ENCODE results near the gene RTBDN. TPM values are rescaled to one million over a fixed set of nuclear protein-coding genes. Genes with fewer than 3 reads are reported as not detected.

The RTBDN gene
- total and polyA plus RNA-seq, 5 donors from 2014 or later: not detected

DNA sequence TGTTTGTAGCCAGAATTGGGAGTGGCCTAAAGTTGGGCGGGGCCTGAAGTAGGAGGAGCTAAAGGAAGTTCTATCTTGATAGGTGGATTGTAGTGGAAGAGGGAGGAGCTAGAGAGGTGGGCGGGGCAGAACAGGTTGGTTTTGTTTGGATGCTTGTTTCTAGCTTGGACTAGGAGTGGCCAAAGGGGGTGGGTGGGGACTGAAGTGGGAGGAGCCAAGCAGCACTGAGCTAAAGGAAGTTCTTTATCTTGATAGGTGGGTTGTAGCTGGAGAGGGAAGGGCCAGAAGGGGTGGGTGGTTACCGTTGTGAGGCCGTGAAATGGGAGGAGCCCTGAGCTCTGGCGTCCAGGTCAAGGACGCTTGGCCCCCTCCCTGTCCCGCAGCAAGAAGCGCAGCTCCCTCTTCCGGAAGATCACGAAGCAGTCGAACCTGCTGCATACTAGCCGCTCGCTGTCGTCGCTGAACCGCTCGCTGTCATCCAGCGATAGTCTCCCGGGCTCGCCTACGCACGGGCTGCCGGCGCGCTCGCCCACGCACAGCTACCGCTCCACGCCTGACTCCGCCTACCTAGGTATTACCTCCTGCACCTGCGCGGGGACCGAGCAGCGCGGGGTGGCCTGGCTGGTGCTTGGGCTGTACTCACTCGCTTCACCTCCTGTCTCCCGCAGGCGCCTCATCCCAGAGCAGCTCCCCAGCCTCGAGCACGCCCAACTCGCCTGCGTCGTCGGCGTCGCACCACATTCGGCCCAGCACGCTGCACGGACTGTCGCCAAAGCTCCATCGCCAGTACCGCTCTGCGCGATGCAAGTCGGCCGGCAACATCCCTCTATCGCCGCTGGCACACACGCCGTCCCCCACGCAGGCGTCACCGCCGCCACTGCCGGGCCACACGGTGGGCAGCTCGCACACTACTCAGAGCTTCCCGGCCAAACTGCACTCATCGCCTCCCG is 38.8 kb upstream of the RTBDN start:
- peak; percentile 44 to 64 (median 55) for DNase-seq
- H3K4me1 Mint-ChIP-seq: peaks cover 0 to 14% (median 3%) of the 10 kb centered on the region in 4 donors
- Histone ChIP-seq H3K9me3 (ENCODE audit: control insufficient read depth in 2 of 2, low read length in 2 of 2) (no peaks in the 10 kb centered on the region), H3K4me1 (ENCODE audit: control insufficient read depth, insufficient read depth, low read length, poor library complexity, severe bottlenecking) (no peaks in the 10 kb centered on the region), H3K27me3 (ENCODE audit: control insufficient read depth, insufficient read depth, low read length) (no peaks in the 10 kb centered on the region), H3K4me3 (ENCODE audit: low read depth, low read length) (no peak overlapping the region), H3K27ac (ENCODE audit: insufficient read depth, low read length, poor library complexity, severe bottlenecking) (peak overlapping the region; percentile 15), H3K36me3 (ENCODE audit: control insufficient read depth, insufficient read depth, low read length) (peaks cover 17% of the 10 kb centered on the region)
- peaks cover 5% of the 10 kb centered on the region for H3K27me3 Mint-ChIP-seq
- no peak overlapping the region for H3K27ac Mint-ChIP-seq
- peaks cover 20% of the 10 kb centered on the region for H3K36me3 Mint-ChIP-seq
- ATAC-seq (ENCODE audit: low read depth in 2 of 2): peak; percentile 44 to 51
- H3K4me3 Mint-ChIP-seq: peak overlapping the region; percentile 3 to 83 (median 43)
- peaks cover 0 to 5% (median 2%) of the 10 kb centered on the region in 7 donors for H3K9me3 Mint-ChIP-seq

DNA sequence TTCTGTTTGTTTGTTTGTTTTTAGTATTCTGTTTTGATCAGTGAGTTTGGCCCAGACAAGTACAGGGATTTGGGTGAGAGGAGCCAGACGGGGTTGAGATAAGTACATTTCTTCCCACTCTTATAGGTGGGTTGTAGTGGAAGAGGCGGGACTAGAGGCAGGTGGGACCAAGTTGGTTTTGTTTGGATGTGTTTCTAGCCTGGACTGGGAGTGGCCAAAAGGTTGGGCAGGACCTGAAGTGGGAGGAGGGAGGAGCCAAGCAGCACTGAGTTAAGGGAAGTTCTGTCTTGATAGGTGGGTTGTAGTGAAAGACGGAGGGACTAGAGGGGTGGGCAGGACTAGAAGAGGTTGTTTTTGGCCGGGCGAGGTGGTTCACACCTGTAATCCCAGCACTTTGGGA is 37.9 kb upstream of the RTBDN start:
- Histone ChIP-seq H3K36me3 (ENCODE audit: control insufficient read depth, insufficient read depth, low read length) (peaks cover 10% of the 10 kb centered on the region), H3K4me1 (ENCODE audit: control insufficient read depth, insufficient read depth, low read length, poor library complexity, severe bottlenecking) (peaks cover 8% of the 10 kb centered on the region), H3K27me3 (ENCODE audit: control insufficient read depth, insufficient read depth, low read length) (no peaks in the 10 kb centered on the region), H3K9me3 (ENCODE audit: control insufficient read depth in 2 of 2, low read length in 2 of 2) (no peaks in the 10 kb centered on the region), H3K27ac (ENCODE audit: insufficient read depth, low read length, poor library complexity, severe bottlenecking) (no peak overlapping the region), H3K4me3 (ENCODE audit: low read depth, low read length) (no peak overlapping the region)
- peaks cover 5% of the 10 kb centered on the region for H3K27me3 Mint-ChIP-seq
- peaks cover 16% of the 10 kb centered on the region for H3K36me3 Mint-ChIP-seq
- DNase-seq: no peak
- peak overlapping the region in 2 of 4 donors; percentile 44 to 83 for H3K4me3 Mint-ChIP-seq
- ATAC-seq (ENCODE audit: low read depth in 2 of 2): no peak
- peaks cover 0 to 5% (median 2%) of the 10 kb centered on the region in 7 donors for H3K9me3 Mint-ChIP-seq
- H3K4me1 Mint-ChIP-seq: peaks cover 0 to 16% (median 3%) of the 10 kb centered on the region in 4 donors
- peak overlapping the region in 1 of 3 donors; percentile 78 for H3K27ac Mint-ChIP-seq

DNA sequence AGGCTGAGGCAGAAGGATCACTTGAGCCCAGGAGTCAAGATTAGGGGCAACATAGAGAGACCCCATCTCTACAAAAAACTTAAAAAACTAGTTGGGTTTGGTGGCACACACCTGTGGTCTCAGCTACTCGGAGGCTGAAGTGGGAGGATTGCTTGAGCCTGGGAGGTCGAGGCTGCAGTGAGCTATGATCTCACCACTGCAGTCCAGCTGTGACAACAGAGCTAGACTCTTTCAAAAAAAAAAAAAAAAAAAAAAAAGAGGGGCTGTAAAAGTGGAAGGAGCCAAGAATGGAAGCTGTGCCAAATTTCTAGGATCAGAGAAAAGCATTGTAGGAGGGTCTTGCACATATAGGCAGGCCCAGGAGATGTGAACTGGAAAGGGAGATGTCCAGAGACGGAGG is 37.3 kb upstream of the RTBDN start:
- Histone ChIP-seq H3K36me3 (ENCODE audit: control insufficient read depth, insufficient read depth, low read length) (peaks cover 6% of the 10 kb centered on the region), H3K9me3 (ENCODE audit: control insufficient read depth in 2 of 2, low read length in 2 of 2) (no peaks in the 10 kb centered on the region), H3K27ac (ENCODE audit: insufficient read depth, low read length, poor library complexity, severe bottlenecking) (no peak overlapping the region), H3K27me3 (ENCODE audit: control insufficient read depth, insufficient read depth, low read length) (no peaks in the 10 kb centered on the region), H3K4me3 (ENCODE audit: low read depth, low read length) (no peak overlapping the region), H3K4me1 (ENCODE audit: control insufficient read depth, insufficient read depth, low read length, poor library complexity, severe bottlenecking) (peaks cover 13% of the 10 kb centered on the region)
- H3K36me3 Mint-ChIP-seq: peaks cover 16% of the 10 kb centered on the region
- H3K27me3 Mint-ChIP-seq: peaks cover 7% of the 10 kb centered on the region
- peaks cover 0 to 17% (median 4%) of the 10 kb centered on the region in 4 donors for H3K4me1 Mint-ChIP-seq
- H3K9me3 Mint-ChIP-seq: peaks cover 0 to 5% (median 2%) of the 10 kb centered on the region in 7 donors
- peak overlapping the region in 1 of 4 donors; percentile 83 for H3K4me3 Mint-ChIP-seq
- no peak overlapping the region for H3K27ac Mint-ChIP-seq
- no peak for ATAC-seq (ENCODE audit: low read depth in 2 of 2)
- no peak for DNase-seq

DNA sequence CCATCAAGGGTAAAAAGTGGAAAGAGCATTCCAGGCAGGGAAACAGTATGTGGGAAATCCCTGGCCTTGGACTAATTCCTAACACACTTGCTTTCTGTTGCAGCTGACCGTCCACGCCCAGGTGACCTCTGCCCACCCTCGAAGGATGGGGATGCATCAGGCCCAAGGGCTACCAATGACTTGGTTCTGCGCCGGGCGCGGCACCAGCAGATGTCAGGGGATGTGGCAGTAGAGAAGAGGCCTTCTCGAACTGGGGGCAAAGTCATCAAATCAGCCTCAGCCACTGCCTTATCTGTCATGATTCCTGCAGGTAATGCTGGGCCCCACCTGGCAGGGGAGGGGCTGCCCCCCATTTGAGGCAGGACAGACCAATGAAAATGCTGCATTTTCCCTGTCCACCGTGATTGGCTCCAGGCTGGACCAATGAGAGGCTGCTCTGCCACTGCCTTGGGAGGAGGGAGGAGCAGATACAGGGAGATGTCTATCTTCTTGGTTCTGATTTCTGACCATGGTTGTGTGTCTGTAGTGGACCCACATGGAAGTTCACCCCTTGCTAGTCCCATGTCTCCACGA is 34.2 kb upstream of the RTBDN start:
- Histone ChIP-seq H3K4me1 (ENCODE audit: control insufficient read depth, insufficient read depth, low read length, poor library complexity, severe bottlenecking) (peaks cover 13% of the 10 kb centered on the region), H3K4me3 (ENCODE audit: low read depth, low read length) (no peak overlapping the region), H3K36me3 (ENCODE audit: control insufficient read depth, insufficient read depth, low read length) (no peaks in the 10 kb centered on the region), H3K27me3 (ENCODE audit: control insufficient read depth, insufficient read depth, low read length) (no peaks in the 10 kb centered on the region), H3K27ac (ENCODE audit: insufficient read depth, low read length, poor library complexity, severe bottlenecking) (no peak overlapping the region), H3K9me3 (ENCODE audit: control insufficient read depth in 2 of 2, low read length in 2 of 2) (no peaks in the 10 kb centered on the region)
- Mint-ChIP-seq H3K9me3 (peaks cover 0 to 5% (median 2%) of the 10 kb centered on the region in 7 donors), H3K36me3 (peaks cover 11% of the 10 kb centered on the region), H3K27me3 (peaks cover 14% of the 10 kb centered on the region), H3K4me3 (peak overlapping the region in 3 of 4 donors; percentile 58 to 69 (median 58)), H3K4me1 (peaks cover 0 to 20% (median 5%) of the 10 kb centered on the region in 4 donors), H3K27ac (no peak overlapping the region)
- no peak for ATAC-seq (ENCODE audit: low read depth in 2 of 2)
- DNase-seq: peak in 1 of 3 donors; percentile 31

DNA sequence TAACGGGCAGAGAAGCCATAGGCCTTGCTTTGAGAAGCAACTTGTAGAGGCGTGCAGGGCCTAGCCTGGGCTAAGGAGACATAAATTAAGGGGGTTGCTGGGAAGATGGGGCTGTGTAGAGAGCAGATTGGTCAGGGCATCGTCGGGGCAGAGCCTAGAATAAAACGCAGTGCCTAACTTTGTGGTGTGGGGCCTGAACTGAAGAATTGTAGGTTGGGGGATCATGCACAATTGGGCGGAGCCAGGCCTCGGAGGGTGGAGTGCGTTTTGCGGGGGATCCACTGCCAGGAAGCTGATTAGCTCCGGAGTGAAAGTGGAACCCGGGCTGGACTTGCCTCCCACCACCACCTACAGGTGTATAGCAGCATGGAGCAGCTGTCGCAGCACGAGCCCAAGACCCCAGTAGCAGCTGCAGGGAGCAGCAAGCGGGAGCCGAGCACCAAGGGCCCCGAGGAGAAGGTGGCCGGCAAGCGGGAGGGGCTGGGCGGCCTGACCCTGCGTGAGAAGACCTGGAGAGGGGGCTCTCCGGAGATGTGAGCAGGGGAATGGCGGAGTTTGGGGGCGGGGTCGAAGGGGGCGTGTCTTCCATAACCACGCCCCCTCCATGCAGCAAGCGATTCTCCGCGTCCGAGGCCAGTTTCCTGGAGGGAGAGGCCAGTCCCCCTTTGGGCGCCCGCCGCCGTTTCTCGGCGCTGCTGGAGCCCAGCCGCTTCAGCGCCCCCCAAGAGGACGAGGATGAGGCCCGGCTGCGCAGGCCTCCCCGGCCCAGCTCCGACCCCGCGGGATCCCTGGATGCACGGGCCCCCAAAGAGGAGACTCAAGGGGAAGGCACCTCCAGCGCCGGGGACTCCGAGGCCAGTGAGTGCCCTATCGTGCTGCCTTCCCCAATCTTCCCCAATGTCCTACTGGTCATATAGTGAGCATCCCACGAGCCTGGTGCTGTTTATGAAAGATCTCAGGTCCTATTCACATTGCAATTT is 33.0 kb upstream of the RTBDN start:
- ATAC-seq (ENCODE audit: low read depth in 2 of 2) (peak; percentile 58 to 68), DNase-seq (peak; percentile 53 to 73 (median 60))
- Histone ChIP-seq H3K4me3 (ENCODE audit: low read depth, low read length) (peak overlapping the region; percentile 37), H3K4me1 (ENCODE audit: control insufficient read depth, insufficient read depth, low read length, poor library complexity, severe bottlenecking) (peaks cover 13% of the 10 kb centered on the region), H3K36me3 (ENCODE audit: control insufficient read depth, insufficient read depth, low read length) (no peaks in the 10 kb centered on the region), H3K27ac (ENCODE audit: insufficient read depth, low read length, poor library complexity, severe bottlenecking) (no peak overlapping the region), H3K27me3 (ENCODE audit: control insufficient read depth, insufficient read depth, low read length) (no peaks in the 10 kb centered on the region), H3K9me3 (ENCODE audit: control insufficient read depth in 2 of 2, low read length in 2 of 2) (no peaks in the 10 kb centered on the region)
- peak overlapping the region; percentile 64 to 78 (median 74) for H3K4me3 Mint-ChIP-seq
- peaks cover 18% of the 10 kb centered on the region for H3K27me3 Mint-ChIP-seq
- H3K27ac Mint-ChIP-seq: peak overlapping the region in 1 of 3 donors; percentile 55
- peaks cover 6% of the 10 kb centered on the region for H3K36me3 Mint-ChIP-seq
- H3K9me3 Mint-ChIP-seq: peaks cover 0 to 3% (median 2%) of the 10 kb centered on the region in 7 donors
- H3K4me1 Mint-ChIP-seq: peaks cover 0 to 18% (median 3%) of the 10 kb centered on the region in 4 donors

DNA sequence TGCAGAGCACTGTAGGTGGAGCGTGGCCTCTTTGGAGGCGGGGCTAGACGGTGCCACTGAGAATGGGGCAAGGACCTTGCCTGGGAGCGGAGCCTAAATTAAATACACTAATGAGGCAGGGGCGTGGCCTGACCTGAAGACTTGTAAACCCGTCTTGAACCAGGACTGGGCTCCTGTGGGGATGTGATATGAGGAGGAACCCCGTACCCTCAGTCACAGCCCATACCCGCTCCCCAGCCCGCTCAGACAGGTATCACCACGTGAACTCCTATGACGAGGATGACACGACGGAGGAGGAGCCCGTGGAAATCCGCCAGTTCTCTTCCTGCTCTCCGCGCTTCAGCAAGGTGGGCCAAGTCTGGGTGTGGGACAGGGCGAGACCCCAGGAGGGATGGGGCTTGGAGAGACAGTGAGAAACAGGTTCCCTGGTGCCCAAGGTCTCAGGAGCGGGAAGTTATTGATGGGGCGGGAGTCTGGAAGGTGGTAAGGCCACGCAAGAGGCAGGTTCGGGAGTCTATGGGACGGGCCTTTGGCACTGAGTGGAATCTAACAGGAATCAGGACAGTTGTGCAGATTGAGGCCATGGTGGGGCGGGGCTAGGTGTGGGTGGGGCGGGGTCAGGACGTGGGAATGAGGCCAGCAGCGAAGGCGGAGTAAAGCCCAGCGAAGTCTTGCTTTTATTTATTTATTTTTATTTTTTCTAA is 32.2 kb upstream of the RTBDN start:
- Histone ChIP-seq H3K36me3 (ENCODE audit: control insufficient read depth, insufficient read depth, low read length) (no peaks in the 10 kb centered on the region), H3K27me3 (ENCODE audit: control insufficient read depth, insufficient read depth, low read length) (no peaks in the 10 kb centered on the region), H3K4me3 (ENCODE audit: low read depth, low read length) (no peak overlapping the region), H3K27ac (ENCODE audit: insufficient read depth, low read length, poor library complexity, severe bottlenecking) (no peak overlapping the region), H3K9me3 (ENCODE audit: control insufficient read depth in 2 of 2, low read length in 2 of 2) (no peaks in the 10 kb centered on the region), H3K4me1 (ENCODE audit: control insufficient read depth, insufficient read depth, low read length, poor library complexity, severe bottlenecking) (peaks cover 13% of the 10 kb centered on the region)
- DNase-seq (no peak), ATAC-seq (ENCODE audit: low read depth in 2 of 2) (no peak)
- H3K9me3 Mint-ChIP-seq: no peaks in the 10 kb centered on the region
- H3K27ac Mint-ChIP-seq: no peak overlapping the region
- peaks cover 0 to 14% (median 3%) of the 10 kb centered on the region in 4 donors for H3K4me1 Mint-ChIP-seq
- H3K36me3 Mint-ChIP-seq: no peaks in the 10 kb centered on the region
- peaks cover 22% of the 10 kb centered on the region for H3K27me3 Mint-ChIP-seq
- H3K4me3 Mint-ChIP-seq: peak overlapping the region in 3 of 4 donors; percentile 64 to 78 (median 77)
